H1 (cell line): Measurements from ENCODE around the gene DPPA4.

Source experiments
- CBX5 ChIP-seq: fragments of 300-800, 300-1000 bp; sonication (generic); IDR thresholded peaks from 2 replicates; pipeline ENCODE4 v1.7.1; 2016; ENCODE audit warnings: antibody characterized with exemption, low read length, low read depth
- EZH2 ChIP-seq: fragments of 200-600 bp; sonication (generic); IDR thresholded peaks from 2 replicates; pipeline ENCODE4 v1.7.1; 2012; ENCODE audit warnings: low read depth, mild to moderate bottlenecking, moderate library complexity, low read length, inconsistent platforms; ENCODE audit not compliant: severe bottlenecking
- POLR2A ChIP-seq, 2 experiments: IDR thresholded peaks; 1 replicate in 1 of 2; 2 replicates in 1 of 2; pipeline ENCODE4 v1.6.1; 2011; ENCODE audit warnings: low read depth in 2 of 2, low read length in 2 of 2, mild to moderate bottlenecking in 2 of 2; ENCODE audit errors: control extremely low read depth in 1 of 2
- POLR2AphosphoS5 ChIP-seq: IDR thresholded peaks from 2 replicates; pipeline ENCODE4 v1.6.1; 2011; ENCODE audit warnings: low read depth, low read length
- RAD21 ChIP-seq, 2 experiments: IDR thresholded peaks in 1 of 2; conservative IDR thresholded peaks in 1 of 2; 2 replicates each; pipeline ENCODE4 v1.6.1; 2011; ENCODE audit warnings: low read depth in 2 of 2, low read length in 2 of 2, improper control_type of control experiment in 1 of 2, inconsistent platforms in 1 of 2, mild to moderate bottlenecking in 1 of 2, moderate library complexity in 1 of 2
- SP2 ChIP-seq: IDR thresholded peaks from 2 replicates; pipeline ENCODE4 v1.6.1; 2012; ENCODE audit warnings: mild to moderate bottlenecking, low read length, inconsistent platforms
- TCF12 ChIP-seq: IDR thresholded peaks from 2 replicates; pipeline ENCODE4 v1.6.1; 2011; ENCODE audit warnings: low read depth, mild to moderate bottlenecking, low read length
- TF ChIP-seq, protein P1 (sequence below), 3 experiments: IDR thresholded peaks; 1 replicate in 2 of 3; 2 replicates in 1 of 3; pipeline versions ENCODE4 v1.5.1 to v1.6.1; 2011; ENCODE audit warnings: low read length in 3 of 3, mild to moderate bottlenecking in 3 of 3, inconsistent platforms in 2 of 3, low read depth in 1 of 3, moderate library complexity in 1 of 3; ENCODE audit not compliant: insufficient read depth in 1 of 3; ENCODE audit errors: control extremely low read depth in 1 of 3
- TF ChIP-seq, protein P2 (sequence below): fragments of 300-600 bp; sonication (generic); IDR thresholded peaks from 2 replicates; pipeline ENCODE4 v1.7.1; 2012; ENCODE audit warnings: low read length, moderate library complexity, mild to moderate bottlenecking, inconsistent platforms; ENCODE audit not compliant: insufficient replicate concordance
- TF ChIP-seq, protein P3 (sequence below): IDR thresholded peaks from 2 replicates; pipeline ENCODE4 v1.6.1; 2011; ENCODE audit warnings: low read depth, mild to moderate bottlenecking, low read length; ENCODE audit not compliant: insufficient read depth
- TF ChIP-seq, protein P4 (sequence below): IDR thresholded peaks from 2 replicates; pipeline ENCODE4 v1.6.1; 2012; ENCODE audit warnings: inconsistent platforms

DNA sequence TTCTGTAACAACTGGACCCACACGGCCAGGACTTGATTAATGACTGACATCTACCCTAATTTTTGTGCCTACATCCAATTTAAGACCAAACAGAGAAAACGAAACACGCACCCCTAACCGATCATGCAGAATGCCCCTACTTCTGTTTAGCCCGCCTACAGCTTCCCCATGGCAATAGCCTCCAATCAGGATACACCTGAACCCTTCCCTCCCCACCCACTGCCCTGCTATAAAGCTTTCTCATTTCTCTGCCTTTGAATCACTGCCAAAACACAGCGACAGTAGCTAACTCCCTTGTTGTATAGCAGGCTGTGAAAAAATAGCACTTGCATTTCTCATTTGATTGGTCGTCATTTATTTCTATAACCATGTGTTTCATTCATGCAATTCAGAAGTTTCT is 45.2 kb upstream of the DPPA4 start:
- no peak for TF ChIP-seq SP2
- TF ChIP-seq POLR2AphosphoS5: no peak
- TF ChIP-seq, protein P1, sequence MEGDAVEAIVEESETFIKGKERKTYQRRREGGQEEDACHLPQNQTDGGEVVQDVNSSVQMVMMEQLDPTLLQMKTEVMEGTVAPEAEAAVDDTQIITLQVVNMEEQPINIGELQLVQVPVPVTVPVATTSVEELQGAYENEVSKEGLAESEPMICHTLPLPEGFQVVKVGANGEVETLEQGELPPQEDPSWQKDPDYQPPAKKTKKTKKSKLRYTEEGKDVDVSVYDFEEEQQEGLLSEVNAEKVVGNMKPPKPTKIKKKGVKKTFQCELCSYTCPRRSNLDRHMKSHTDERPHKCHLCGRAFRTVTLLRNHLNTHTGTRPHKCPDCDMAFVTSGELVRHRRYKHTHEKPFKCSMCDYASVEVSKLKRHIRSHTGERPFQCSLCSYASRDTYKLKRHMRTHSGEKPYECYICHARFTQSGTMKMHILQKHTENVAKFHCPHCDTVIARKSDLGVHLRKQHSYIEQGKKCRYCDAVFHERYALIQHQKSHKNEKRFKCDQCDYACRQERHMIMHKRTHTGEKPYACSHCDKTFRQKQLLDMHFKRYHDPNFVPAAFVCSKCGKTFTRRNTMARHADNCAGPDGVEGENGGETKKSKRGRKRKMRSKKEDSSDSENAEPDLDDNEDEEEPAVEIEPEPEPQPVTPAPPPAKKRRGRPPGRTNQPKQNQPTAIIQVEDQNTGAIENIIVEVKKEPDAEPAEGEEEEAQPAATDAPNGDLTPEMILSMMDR (IDR thresholded peaks at IDR 0.05; ENCODE audit: control extremely low read depth in 1 of 3, insufficient read depth in 1 of 3, low read depth in 1 of 3, low read length in 3 of 3): no peak
- TF ChIP-seq, protein P2, sequence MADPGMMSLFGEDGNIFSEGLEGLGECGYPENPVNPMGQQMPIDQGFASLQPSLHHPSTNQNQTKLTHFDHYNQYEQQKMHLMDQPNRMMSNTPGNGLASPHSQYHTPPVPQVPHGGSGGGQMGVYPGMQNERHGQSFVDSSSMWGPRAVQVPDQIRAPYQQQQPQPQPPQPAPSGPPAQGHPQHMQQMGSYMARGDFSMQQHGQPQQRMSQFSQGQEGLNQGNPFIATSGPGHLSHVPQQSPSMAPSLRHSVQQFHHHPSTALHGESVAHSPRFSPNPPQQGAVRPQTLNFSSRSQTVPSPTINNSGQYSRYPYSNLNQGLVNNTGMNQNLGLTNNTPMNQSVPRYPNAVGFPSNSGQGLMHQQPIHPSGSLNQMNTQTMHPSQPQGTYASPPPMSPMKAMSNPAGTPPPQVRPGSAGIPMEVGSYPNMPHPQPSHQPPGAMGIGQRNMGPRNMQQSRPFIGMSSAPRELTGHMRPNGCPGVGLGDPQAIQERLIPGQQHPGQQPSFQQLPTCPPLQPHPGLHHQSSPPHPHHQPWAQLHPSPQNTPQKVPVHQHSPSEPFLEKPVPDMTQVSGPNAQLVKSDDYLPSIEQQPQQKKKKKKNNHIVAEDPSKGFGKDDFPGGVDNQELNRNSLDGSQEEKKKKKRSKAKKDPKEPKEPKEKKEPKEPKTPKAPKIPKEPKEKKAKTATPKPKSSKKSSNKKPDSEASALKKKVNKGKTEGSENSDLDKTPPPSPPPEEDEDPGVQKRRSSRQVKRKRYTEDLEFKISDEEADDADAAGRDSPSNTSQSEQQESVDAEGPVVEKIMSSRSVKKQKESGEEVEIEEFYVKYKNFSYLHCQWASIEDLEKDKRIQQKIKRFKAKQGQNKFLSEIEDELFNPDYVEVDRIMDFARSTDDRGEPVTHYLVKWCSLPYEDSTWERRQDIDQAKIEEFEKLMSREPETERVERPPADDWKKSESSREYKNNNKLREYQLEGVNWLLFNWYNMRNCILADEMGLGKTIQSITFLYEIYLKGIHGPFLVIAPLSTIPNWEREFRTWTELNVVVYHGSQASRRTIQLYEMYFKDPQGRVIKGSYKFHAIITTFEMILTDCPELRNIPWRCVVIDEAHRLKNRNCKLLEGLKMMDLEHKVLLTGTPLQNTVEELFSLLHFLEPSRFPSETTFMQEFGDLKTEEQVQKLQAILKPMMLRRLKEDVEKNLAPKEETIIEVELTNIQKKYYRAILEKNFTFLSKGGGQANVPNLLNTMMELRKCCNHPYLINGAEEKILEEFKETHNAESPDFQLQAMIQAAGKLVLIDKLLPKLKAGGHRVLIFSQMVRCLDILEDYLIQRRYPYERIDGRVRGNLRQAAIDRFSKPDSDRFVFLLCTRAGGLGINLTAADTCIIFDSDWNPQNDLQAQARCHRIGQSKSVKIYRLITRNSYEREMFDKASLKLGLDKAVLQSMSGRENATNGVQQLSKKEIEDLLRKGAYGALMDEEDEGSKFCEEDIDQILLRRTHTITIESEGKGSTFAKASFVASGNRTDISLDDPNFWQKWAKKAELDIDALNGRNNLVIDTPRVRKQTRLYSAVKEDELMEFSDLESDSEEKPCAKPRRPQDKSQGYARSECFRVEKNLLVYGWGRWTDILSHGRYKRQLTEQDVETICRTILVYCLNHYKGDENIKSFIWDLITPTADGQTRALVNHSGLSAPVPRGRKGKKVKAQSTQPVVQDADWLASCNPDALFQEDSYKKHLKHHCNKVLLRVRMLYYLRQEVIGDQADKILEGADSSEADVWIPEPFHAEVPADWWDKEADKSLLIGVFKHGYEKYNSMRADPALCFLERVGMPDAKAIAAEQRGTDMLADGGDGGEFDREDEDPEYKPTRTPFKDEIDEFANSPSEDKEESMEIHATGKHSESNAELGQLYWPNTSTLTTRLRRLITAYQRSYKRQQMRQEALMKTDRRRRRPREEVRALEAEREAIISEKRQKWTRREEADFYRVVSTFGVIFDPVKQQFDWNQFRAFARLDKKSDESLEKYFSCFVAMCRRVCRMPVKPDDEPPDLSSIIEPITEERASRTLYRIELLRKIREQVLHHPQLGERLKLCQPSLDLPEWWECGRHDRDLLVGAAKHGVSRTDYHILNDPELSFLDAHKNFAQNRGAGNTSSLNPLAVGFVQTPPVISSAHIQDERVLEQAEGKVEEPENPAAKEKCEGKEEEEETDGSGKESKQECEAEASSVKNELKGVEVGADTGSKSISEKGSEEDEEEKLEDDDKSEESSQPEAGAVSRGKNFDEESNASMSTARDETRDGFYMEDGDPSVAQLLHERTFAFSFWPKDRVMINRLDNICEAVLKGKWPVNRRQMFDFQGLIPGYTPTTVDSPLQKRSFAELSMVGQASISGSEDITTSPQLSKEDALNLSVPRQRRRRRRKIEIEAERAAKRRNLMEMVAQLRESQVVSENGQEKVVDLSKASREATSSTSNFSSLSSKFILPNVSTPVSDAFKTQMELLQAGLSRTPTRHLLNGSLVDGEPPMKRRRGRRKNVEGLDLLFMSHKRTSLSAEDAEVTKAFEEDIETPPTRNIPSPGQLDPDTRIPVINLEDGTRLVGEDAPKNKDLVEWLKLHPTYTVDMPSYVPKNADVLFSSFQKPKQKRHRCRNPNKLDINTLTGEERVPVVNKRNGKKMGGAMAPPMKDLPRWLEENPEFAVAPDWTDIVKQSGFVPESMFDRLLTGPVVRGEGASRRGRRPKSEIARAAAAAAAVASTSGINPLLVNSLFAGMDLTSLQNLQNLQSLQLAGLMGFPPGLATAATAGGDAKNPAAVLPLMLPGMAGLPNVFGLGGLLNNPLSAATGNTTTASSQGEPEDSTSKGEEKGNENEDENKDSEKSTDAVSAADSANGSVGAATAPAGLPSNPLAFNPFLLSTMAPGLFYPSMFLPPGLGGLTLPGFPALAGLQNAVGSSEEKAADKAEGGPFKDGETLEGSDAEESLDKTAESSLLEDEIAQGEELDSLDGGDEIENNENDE: no peak
- TF ChIP-seq, protein P3, sequence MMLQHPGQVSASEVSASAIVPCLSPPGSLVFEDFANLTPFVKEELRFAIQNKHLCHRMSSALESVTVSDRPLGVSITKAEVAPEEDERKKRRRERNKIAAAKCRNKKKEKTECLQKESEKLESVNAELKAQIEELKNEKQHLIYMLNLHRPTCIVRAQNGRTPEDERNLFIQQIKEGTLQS: no peak
- TF ChIP-seq, protein P4, sequence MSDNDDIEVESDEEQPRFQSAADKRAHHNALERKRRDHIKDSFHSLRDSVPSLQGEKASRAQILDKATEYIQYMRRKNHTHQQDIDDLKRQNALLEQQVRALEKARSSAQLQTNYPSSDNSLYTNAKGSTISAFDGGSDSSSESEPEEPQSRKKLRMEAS: no peak
- TF ChIP-seq RAD21 (IDR thresholded peaks at IDR 0.05 in 1 of 2, conservative IDR thresholded peaks at IDR 0.05 in 1 of 2; ENCODE audit: low read depth in 2 of 2, low read length in 2 of 2): no peak
- no peak for TF ChIP-seq POLR2A (IDR thresholded peaks at IDR 0.05; ENCODE audit: control extremely low read depth in 1 of 2, low read depth in 2 of 2, low read length in 2 of 2)
- TF ChIP-seq CBX5: no peak
- TF ChIP-seq TCF12: no peak
- TF ChIP-seq EZH2: no peak
